Urothelium cell line (cell line): Measurements from ENCODE around the gene WDR47.

ENCODE experiments used
- DNase-seq: peaks from one replicate; pipeline ENCODE4 v3.0.0; 2011; ENCODE audit warnings: low spot score, mixed read lengths
- FAIRE-seq: peaks from 2 replicates; lab custom pipeline; 2011; peaks lifted over from hg19 to GRCh38; lab: Jason Lieb, UNC

The WDR47 gene

GRCh38 chr1:109041621-109042468 lies at the start of gene WDR47:
WDR47 (minus strand) TSS chr1:109042102; CDS start chr1:109023512, 18,590 bp downstream.
- DNase-seq (peak; percentile 100), FAIRE-seq (peak; percentile 70)

- FAIRE-seq (no peak), DNase-seq (peak; percentile 55)
Measured at GRCh38 chr1:109091078-109091838, 49.4 kb upstream of the WDR47 start.

GRCh38 chr1:109090196-109091077 lies 48.5 kb upstream of the WDR47 start, which contains the start of gene TMEM167B:
TMEM167B (plus strand) TSS chr1:109090764; CDS start chr1:109090873, 109 bp downstream.
- DNase-seq = peak; percentile 91
- peak; percentile 13 for FAIRE-seq

- FAIRE-seq = no peak
Measured at GRCh38 chr1:109089242-109090015, 47.5 kb upstream of the WDR47 start.

GRCh38 chr1:109084563-109085517 lies 42.9 kb upstream of the WDR47 start:
- no peak for DNase-seq
- FAIRE-seq = no peak

More at GRCh38 chr1:109089242-109090015, 47.5 kb upstream of the WDR47 start:
- DNase-seq = peak; percentile 87

- no peak for DNase-seq
- no peak for FAIRE-seq
Measured at GRCh38 chr1:109083923-109084322, 42.0 kb upstream of the WDR47 start.

GRCh38 chr1:109083501-109083900 lies 41.6 kb upstream of the WDR47 start:
- DNase-seq (no peak), FAIRE-seq (no peak)

- DNase-seq = no peak
- no peak for FAIRE-seq
Measured at GRCh38 chr1:109080441-109081082, 38.7 kb upstream of the WDR47 start.

- FAIRE-seq (no peak), DNase-seq (no peak)
Measured at GRCh38 chr1:109079240-109079622, 37.3 kb upstream of the WDR47 start.

- DNase-seq (no peak), FAIRE-seq (no peak)
Measured at GRCh38 chr1:109078317-109078716, 36.4 kb upstream of the WDR47 start.

GRCh38 chr1:109075531-109076490 lies 33.9 kb upstream of the WDR47 start, which contains the start of gene TAF13:
TAF13 (minus strand) TSS chr1:109076003; CDS start chr1:109075947, 56 bp downstream.
- FAIRE-seq (peak; percentile 91), DNase-seq (peak; percentile 98)

GRCh38 chr1:109069294-109069693 lies 27.4 kb upstream of the WDR47 start:
- DNase-seq (no peak), FAIRE-seq (no peak)

- DNase-seq (no peak), FAIRE-seq (no peak)
Measured at GRCh38 chr1:109067883-109068282, 26.0 kb upstream of the WDR47 start.

- FAIRE-seq = no peak
- no peak for DNase-seq
Measured at GRCh38 chr1:109065137-109065536, 23.2 kb upstream of the WDR47 start.

GRCh38 chr1:109061183-109061582 lies 19.3 kb upstream of the WDR47 start:
- no peak for DNase-seq

GRCh38 chr1:109060707-109061106 lies 18.8 kb upstream of the WDR47 start:
- FAIRE-seq (no peak), DNase-seq (no peak)

More at GRCh38 chr1:109061183-109061582, 19.3 kb upstream of the WDR47 start:
- no peak for FAIRE-seq

GRCh38 chr1:109059026-109059425 lies 17.1 kb upstream of the WDR47 start:
- FAIRE-seq (no peak), DNase-seq (no peak)
